Measurements from ENCODE around the gene ARL4D. TPM values are rescaled to one million over a fixed set of nuclear protein-coding genes. Genes with fewer than 3 reads are reported as not detected.

The ARL4D gene
- total and polyA plus RNA-seq, 2 donors (not counting 1 experiment from before 2014, with no cell fraction given): 11.3 to 14.5 TPM

DNA sequence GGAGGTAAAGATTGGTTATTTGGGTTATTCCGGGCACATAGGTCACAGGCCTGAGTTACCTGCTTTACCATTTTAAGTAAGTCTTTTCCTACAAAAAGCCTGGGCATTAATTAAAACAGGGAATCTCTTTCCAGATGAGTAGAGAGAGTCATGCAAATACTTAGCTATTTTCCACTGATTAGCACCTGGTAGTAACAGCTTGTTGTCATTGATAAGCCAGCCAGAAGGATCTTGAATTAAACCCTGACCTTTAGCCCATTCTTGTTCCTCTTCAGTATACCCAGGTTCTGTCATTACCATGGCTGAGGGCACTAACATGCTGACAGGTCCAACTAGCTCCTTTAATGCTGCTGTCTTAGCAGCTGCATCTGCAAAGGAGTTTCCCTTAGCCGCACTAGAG is 44.4 kb upstream of the ARL4D start:
- CTCF ChIA-PET: no interaction called here
- 100% methylated on average over 1 of the region's 2 CpGs for WGBS (ENCODE audit: insufficient coverage)

DNA sequence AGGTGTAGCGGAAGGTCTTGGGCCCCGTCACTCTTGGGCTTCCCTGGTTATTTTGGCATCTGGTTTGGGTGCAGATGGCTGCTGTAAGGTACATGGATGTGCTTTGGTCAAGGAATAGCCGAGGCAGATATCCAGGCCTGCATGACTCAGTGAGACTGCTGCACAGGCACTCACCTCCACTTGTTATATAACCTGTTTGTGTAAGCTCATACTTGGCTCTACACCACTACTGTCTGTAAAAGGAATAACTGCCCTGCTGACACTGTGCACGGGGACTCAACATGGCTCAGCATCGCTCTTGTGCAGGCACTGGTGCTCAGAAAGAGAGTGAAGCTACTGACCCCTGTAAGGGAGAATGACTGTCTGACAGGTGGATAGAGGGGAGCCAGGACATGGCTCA is 42.3 kb upstream of the ARL4D start:
- Mint-ChIP-seq H3K9me3 (ENCODE audit: insufficient read depth) (no peaks in the 10 kb centered on the region), H3K4me1 (peaks cover 14% of the 10 kb centered on the region), H3K4me3 (no peak overlapping the region), H3K27me3 (no peaks in the 10 kb centered on the region), H3K27ac (no peak overlapping the region)
- DNase-seq (no peak), ATAC-seq (ENCODE audit: low read depth) (no peak)
- no peak overlapping the region for H3K4me2 ChIP-seq (replicated peaks; ENCODE audit: low read depth, low read length, poor library complexity, severe bottlenecking)
- H3K4me3 ChIP-seq (ENCODE audit: control extremely low read depth in 1 of 5, extremely low read depth in 1 of 5, insufficient read depth in 1 of 5, low read depth in 2 of 5, low read length in 4 of 5): no peak overlapping the region
- H3K4me1 ChIP-seq (ENCODE audit: control insufficient read depth in 2 of 2, insufficient read depth in 2 of 2, low read length in 2 of 2): peaks cover 9 to 11% of the 10 kb centered on the region in 2 donors
- H4K20me1 ChIP-seq (ENCODE audit: control insufficient read depth, insufficient read depth, low read length, poor library complexity, severe bottlenecking): no peaks in the 10 kb centered on the region
- H3K9ac ChIP-seq (ENCODE audit: low read length): no peak overlapping the region
- peaks cover 0 to 3% of the 10 kb centered on the region in 2 experiments for H3K36me3 ChIP-seq (replicated peaks in 1 of 2; ENCODE audit: control extremely low read depth in 1 of 2, control insufficient read depth in 1 of 2, extremely low read depth in 1 of 2, insufficient read depth in 2 of 2, low read length in 1 of 2)
- peaks cover 0 to 4% (median 0%) of the 10 kb centered on the region in 3 donors for H3K9me3 ChIP-seq (ENCODE audit: control extremely low read depth in 1 of 3, control insufficient read depth in 2 of 3, insufficient read depth in 1 of 3, low read length in 2 of 3)
- ChIA-PET CTCF (interaction anchor here (1.1 to 2.3 kb wide), 5 partner anchors 17 to 144 kb away, joined by 3 to 11 read pairs (median 7); no protein-coding TSS in a partner anchor), POLR2A (interaction anchor here (0.6 to 1.3 kb wide), 3 partner anchors 12 to 1390 kb away, joined by 3 to 10 read pairs (median 3); partner anchors contain the start of gene CNP)
- intact Hi-C loops (cut with micrococcal nuclease): no loop called here
- no peak for TF ChIP-seq EZH2 (IDR thresholded peaks at IDR 0.05; ENCODE audit: borderline replicate concordance, insufficient read depth, low read depth, low read length, poor library complexity, severe bottlenecking)
- no peak overlapping the region for H3K27ac ChIP-seq (ENCODE audit: low read length in 2 of 2)
- WGBS (ENCODE audit: insufficient coverage): 100% methylated on average over 5 of the region's 5 CpGs
- H3K79me2 ChIP-seq (ENCODE audit: control insufficient read depth, insufficient read depth, low read length): no peaks in the 10 kb centered on the region
- no peaks in the 10 kb centered on the region for H3K27me3 ChIP-seq (replicated peaks in 1 of 4; ENCODE audit: control extremely low read depth in 1 of 4, control insufficient read depth in 3 of 4, insufficient read depth in 4 of 4, low read length in 3 of 4)
- H2AFZ ChIP-seq (ENCODE audit: insufficient read depth, low read depth, low read length, poor library complexity, severe bottlenecking): no peak overlapping the region

More for the DNA sequence above, 44.4 kb upstream of the ARL4D start:
- Histone ChIP-seq H3K4me3 (ENCODE audit: control extremely low read depth in 1 of 5, extremely low read depth in 1 of 5, insufficient read depth in 1 of 5, low read depth in 2 of 5, low read length in 4 of 5) (no peak overlapping the region), H3K79me2 (ENCODE audit: control insufficient read depth, insufficient read depth, low read length) (no peaks in the 10 kb centered on the region), H4K20me1 (ENCODE audit: control insufficient read depth, insufficient read depth, low read length, poor library complexity, severe bottlenecking) (no peaks in the 10 kb centered on the region), H3K9me3 (ENCODE audit: control extremely low read depth in 1 of 3, control insufficient read depth in 2 of 3, insufficient read depth in 1 of 3, low read length in 2 of 3) (peaks cover 4 to 20% (median 11%) of the 10 kb centered on the region in 3 donors), H3K4me1 (ENCODE audit: control insufficient read depth in 2 of 2, insufficient read depth in 2 of 2, low read length in 2 of 2) (peaks cover 2 to 3% of the 10 kb centered on the region in 2 donors), H3K4me2 (replicated peaks; ENCODE audit: low read depth, low read length, poor library complexity, severe bottlenecking) (no peak overlapping the region), H3K9ac (ENCODE audit: low read length) (no peak overlapping the region), H2AFZ (ENCODE audit: insufficient read depth, low read depth, low read length, poor library complexity, severe bottlenecking) (no peak overlapping the region), H3K27ac (ENCODE audit: low read length in 2 of 2) (no peak overlapping the region), H3K27me3 (replicated peaks in 1 of 4; ENCODE audit: control extremely low read depth in 1 of 4, control insufficient read depth in 3 of 4, insufficient read depth in 4 of 4, low read length in 3 of 4) (no peaks in the 10 kb centered on the region), H3K36me3 (replicated peaks in 1 of 2; ENCODE audit: control extremely low read depth in 1 of 2, control insufficient read depth in 1 of 2, extremely low read depth in 1 of 2, insufficient read depth in 2 of 2, low read length in 1 of 2) (peaks cover 0 to 3% of the 10 kb centered on the region in 2 experiments)
- no peak for TF ChIP-seq EZH2 (IDR thresholded peaks at IDR 0.05; ENCODE audit: borderline replicate concordance, insufficient read depth, low read depth, low read length, poor library complexity, severe bottlenecking)
- TF ChIP-seq, protein P1, sequence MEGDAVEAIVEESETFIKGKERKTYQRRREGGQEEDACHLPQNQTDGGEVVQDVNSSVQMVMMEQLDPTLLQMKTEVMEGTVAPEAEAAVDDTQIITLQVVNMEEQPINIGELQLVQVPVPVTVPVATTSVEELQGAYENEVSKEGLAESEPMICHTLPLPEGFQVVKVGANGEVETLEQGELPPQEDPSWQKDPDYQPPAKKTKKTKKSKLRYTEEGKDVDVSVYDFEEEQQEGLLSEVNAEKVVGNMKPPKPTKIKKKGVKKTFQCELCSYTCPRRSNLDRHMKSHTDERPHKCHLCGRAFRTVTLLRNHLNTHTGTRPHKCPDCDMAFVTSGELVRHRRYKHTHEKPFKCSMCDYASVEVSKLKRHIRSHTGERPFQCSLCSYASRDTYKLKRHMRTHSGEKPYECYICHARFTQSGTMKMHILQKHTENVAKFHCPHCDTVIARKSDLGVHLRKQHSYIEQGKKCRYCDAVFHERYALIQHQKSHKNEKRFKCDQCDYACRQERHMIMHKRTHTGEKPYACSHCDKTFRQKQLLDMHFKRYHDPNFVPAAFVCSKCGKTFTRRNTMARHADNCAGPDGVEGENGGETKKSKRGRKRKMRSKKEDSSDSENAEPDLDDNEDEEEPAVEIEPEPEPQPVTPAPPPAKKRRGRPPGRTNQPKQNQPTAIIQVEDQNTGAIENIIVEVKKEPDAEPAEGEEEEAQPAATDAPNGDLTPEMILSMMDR (IDR thresholded peaks at IDR 0.05): no peak
- DNase-seq (no peak), ATAC-seq (ENCODE audit: low read depth) (no peak)
- Mint-ChIP-seq H3K4me1 (peaks cover 2% of the 10 kb centered on the region), H3K27me3 (no peaks in the 10 kb centered on the region), H3K4me3 (no peak overlapping the region), H3K27ac (no peak overlapping the region), H3K9me3 (ENCODE audit: insufficient read depth) (peaks cover 4% of the 10 kb centered on the region)
- POLR2A ChIA-PET: no interaction called here
- intact Hi-C loops (cut with micrococcal nuclease): no loop called here
